Aorta (tissue), 5 donors: ENCODE data around the gene KLF11. TPM values are rescaled to one million over a fixed set of nuclear protein-coding genes. Genes with fewer than 3 reads are reported as not detected.
"Not testable (repeated sequence)": the region's sequence is repeated elsewhere in the genome, so short reads cannot be mapped to it uniquely, and the experiment has no call there.

Experiments
- ATAC-seq: fragments of 200-7000 bp; cut with Tn5 transposase; one replicate; pipeline ENCODE4 v1.9.1; 2022; ENCODE audit warnings: moderate library complexity; ENCODE audit not compliant: low FRiP score
- DNase-seq, 2 donors: peaks; one replicate each; pipeline ENCODE4 v3.0.0-alpha.2; 2020
- H3K27ac ChIP-seq, 2 donors: one replicate each; pipeline ENCODE4 v1.5.1; 2013; ENCODE audit warnings: low read length in 2 of 2, mild to moderate bottlenecking in 2 of 2, moderate library complexity in 2 of 2, control low read depth in 1 of 2, inconsistent platforms in 1 of 2, low read depth in 1 of 2
- H3K27me3 ChIP-seq, 2 donors: one replicate each; pipeline ENCODE4 v1.6.1; 2013; ENCODE audit warnings: control low read depth in 1 of 2, low read length in 1 of 2, mild to moderate bottlenecking in 1 of 2, moderate library complexity in 1 of 2; ENCODE audit not compliant: insufficient read depth in 2 of 2, control insufficient read depth in 1 of 2
- H3K36me3 ChIP-seq, 2 donors: one replicate each; pipeline ENCODE4 v1.6.1; 2013; ENCODE audit warnings: control low read depth in 1 of 2, low read length in 1 of 2, mild to moderate bottlenecking in 1 of 2; ENCODE audit not compliant: insufficient read depth in 2 of 2, control insufficient read depth in 1 of 2
- H3K4me1 ChIP-seq, 2 donors: one replicate each; pipeline ENCODE4 v1.6.1; 2013; ENCODE audit warnings: low read length in 2 of 2, control low read depth in 1 of 2, mild to moderate bottlenecking in 1 of 2, moderate library complexity in 1 of 2; ENCODE audit not compliant: insufficient read depth in 2 of 2, control insufficient read depth in 1 of 2
- H3K4me3 ChIP-seq, 2 donors: one replicate each; pipeline ENCODE4 v1.5.1; 2013; ENCODE audit warnings: low read length in 2 of 2, control low read depth in 1 of 2, mild to moderate bottlenecking in 1 of 2
- H3K9me3 ChIP-seq: one replicate; pipeline ENCODE4 v1.6.1; 2013; ENCODE audit warnings: mild to moderate bottlenecking, low read length; ENCODE audit not compliant: control insufficient read depth
- WGBS, 2 donors: extraction: QIAGEN DNeasy Blood & Tissue Kit; methylation state at CpG; one replicate each; pipeline ENCODE4 v1.1.7; 2013; 5-methylcytosine and 5-hydroxymethylcytosine counted together
- intact Hi-C, 2 donors: fragments of 100-400 bp; cut with DNase I; formaldehyde crosslinking; loops; one replicate each; pipeline versions ENCODE4 v1.14.2 to v1.15.0; 2022
- polyA plus RNA-seq, 2 donors: library from polyadenylated mRNA; stranded (reverse); fragments of 200-250 nt; gene quantifications; one replicate each; pipeline ENCODE4 v1.2.3, GENCODE V29; 2013
- total RNA-seq, 2 donors: library from RNA; stranded (reverse); fragmentation: NEBNext Ultra II Directional; extraction: Animal tissue kit (Norgen Biotek cat#: 25700); gene quantifications; one replicate each; pipeline ENCODE4 v1.2.1, GENCODE V29; 2021
- donor health status: healthy with polysubstance abuse.
- donor health status: Bipolar disorder and iron deficiency.
- donor health status: DM: no; HTN: no; CAD: no.
- donor health status: DM: no; HTN: no; CAD: no.
- donor health status: DM: yes; HTN: yes; CAD: no.

KLF11 gene
- total and polyA plus RNA-seq, 4 donors, result 7.8 to 33.6 (median 20.4) TPM

GRCh38 chr2:10028407-10028987 is 14.9 kb upstream of the KLF11 start:
- Histone ChIP-seq H3K27me3 (no peaks in the 10 kb centered on the region), H3K9me3 (no peaks in the 10 kb centered on the region), H3K4me1 (no peaks in the 10 kb centered on the region), H3K27ac (no peak overlapping the region), H3K36me3 (no peaks in the 10 kb centered on the region), H3K4me3 (no peak overlapping the region)
- WGBS, 2 donors, result 93 to 95% methylated on average over 16 of the region's 16 CpGs
- DNase-seq (no peak), ATAC-seq (no peak)
- intact Hi-C loops, result no loop called here

- 82 to 86% methylated on average over 24 to 26 of the region's 26 CpGs for WGBS, 2 donors
- H3K4me3 ChIP-seq, result no peak overlapping the region
- ATAC-seq (peak; percentile 65), DNase-seq (peak; percentile 76 to 82)
- no peaks in the 10 kb centered on the region for H3K9me3 ChIP-seq
- H3K4me1 ChIP-seq, result no peaks in the 10 kb centered on the region
- H3K27me3 ChIP-seq, result no peaks in the 10 kb centered on the region
- intact Hi-C loops, result no loop called here
- H3K36me3 ChIP-seq, result no peaks in the 10 kb centered on the region
- no peak overlapping the region for H3K27ac ChIP-seq
Observed at GRCh38 chr2:10028988-10029874, 14.1 kb upstream of the KLF11 start.

- intact Hi-C loops, result no loop called here
- no peaks in the 10 kb centered on the region for H3K4me1 ChIP-seq
Observed at GRCh38 chr2:10029875-10030223, 13.5 kb upstream of the KLF11 start.

GRCh38 chr2:10030311-10030736 is 13.0 kb upstream of the KLF11 start:
- intact Hi-C loops, result no loop called here
- DNase-seq (peak; percentile 31 to 39), ATAC-seq (no peak)
- Histone ChIP-seq H3K9me3 (no peaks in the 10 kb centered on the region), H3K27me3 (no peaks in the 10 kb centered on the region), H3K4me1 (no peaks in the 10 kb centered on the region), H3K4me3 (no peak overlapping the region), H3K36me3 (no peaks in the 10 kb centered on the region), H3K27ac (no peak overlapping the region)
- WGBS, 2 donors, result 64 to 70% methylated on average over 9 of the region's 9 CpGs

More at GRCh38 chr2:10029875-10030223, 13.5 kb upstream of the KLF11 start:
- no peaks in the 10 kb centered on the region for H3K36me3 ChIP-seq
- H3K9me3 ChIP-seq, result no peaks in the 10 kb centered on the region
- 83 to 85% methylated on average over 7 of the region's 7 CpGs for WGBS, 2 donors
- ATAC-seq (no peak), DNase-seq (peak in 1 of 2 donors; percentile 15)
- no peak overlapping the region for H3K4me3 ChIP-seq
- no peak overlapping the region for H3K27ac ChIP-seq
- no peaks in the 10 kb centered on the region for H3K27me3 ChIP-seq

GRCh38 chr2:10030798-10031197 is 12.6 kb upstream of the KLF11 start:
- H3K9me3 ChIP-seq, H3K4me3 ChIP-seq, H3K4me1 ChIP-seq, H3K36me3 ChIP-seq, intact Hi-C loops, ATAC-seq, H3K27me3 ChIP-seq, H3K27ac ChIP-seq: not testable (repeated sequence)
- 95% methylated on average over 8 of the region's 8 CpGs for WGBS, 2 donors
- peak in 1 of 2 donors; percentile 9 for DNase-seq

GRCh38 chr2:10031886-10032745 is 11.2 kb upstream of the KLF11 start:
- H3K36me3 ChIP-seq, result no peaks in the 10 kb centered on the region
- no peaks in the 10 kb centered on the region for H3K27me3 ChIP-seq
- peak; percentile 48 to 59 for DNase-seq
- ATAC-seq, result no peak
- WGBS, 2 donors, result 93 to 95% methylated on average over 20 of the region's 20 CpGs
- intact Hi-C loops, result no loop called here
- H3K4me1 ChIP-seq, result no peaks in the 10 kb centered on the region
- H3K9me3 ChIP-seq, result no peaks in the 10 kb centered on the region
- no peak overlapping the region for H3K27ac ChIP-seq
- H3K4me3 ChIP-seq, result no peak overlapping the region

GRCh38 chr2:10032746-10033105 is 10.6 kb upstream of the KLF11 start:
- intact Hi-C loops, result no loop called here
- Histone ChIP-seq H3K4me1 (no peaks in the 10 kb centered on the region), H3K27ac (no peak overlapping the region), H3K36me3 (no peaks in the 10 kb centered on the region), H3K27me3 (no peaks in the 10 kb centered on the region), H3K4me3 (no peak overlapping the region), H3K9me3 (no peaks in the 10 kb centered on the region)
- DNase-seq (peak; percentile 30 to 53), ATAC-seq (no peak)
- 97 to 98% methylated on average over 7 of the region's 7 CpGs for WGBS, 2 donors

GRCh38 chr2:10033251-10034006 is 9.9 kb upstream of the KLF11 start:
- ATAC-seq (no peak), DNase-seq (peak; percentile 35 to 62)
- no peaks in the 10 kb centered on the region for H3K36me3 ChIP-seq
- H3K4me3 ChIP-seq, result no peak overlapping the region
- no peak overlapping the region for H3K27ac ChIP-seq
- no peaks in the 10 kb centered on the region for H3K27me3 ChIP-seq
- intact Hi-C loops, result no loop called here
- WGBS, 2 donors, result 87 to 90% methylated on average over 12 to 14 of the region's 14 CpGs
- H3K9me3 ChIP-seq, result no peaks in the 10 kb centered on the region
- no peaks in the 10 kb centered on the region for H3K4me1 ChIP-seq
